ENCODE data around the gene ZFP30. TPM values are rescaled to one million over a fixed set of nuclear protein-coding genes. Genes with fewer than 3 reads are reported as not detected.

ZFP30 gene
- total RNA-seq, 1 experiment from 2014 or later = 4.7 TPM

- no peak for DNase-seq (ENCODE audit: low read depth, low spot score)
- Histone ChIP-seq H3K4me1 (ENCODE audit: control insufficient read depth in 1 of 2, insufficient read depth in 2 of 2, low read length in 2 of 2) (peaks cover 2 to 12% of the 10 kb centered on the region in 2 experiments; a peak in 2 of 4 replicates), H3K4me2 (ENCODE audit: low read length) (peak overlapping the region; percentile 80), H3K79me2 (ENCODE audit: insufficient read depth, low read length) (peaks cover 3% of the 10 kb centered on the region; the same call in 1 of the 2 replicates), H2AFZ (ENCODE audit: low read depth, low read length, poor library complexity, severe bottlenecking) (no peak overlapping the region), H3K27me3 (ENCODE audit: insufficient read depth, low read length) (no peaks in the 10 kb centered on the region), H3K36me3 (ENCODE audit: control insufficient read depth in 1 of 2, insufficient read depth in 2 of 2, low read length in 2 of 2) (no peaks in the 10 kb centered on the region), H3K27ac (ENCODE audit: low read depth, low read length) (peak overlapping the region; percentile 59), H3K9me2 (ENCODE audit: insufficient read depth) (no peaks in the 10 kb centered on the region), H3K4me3 (replicated peaks in 1 of 2; ENCODE audit: low read depth in 1 of 2, low read length in 2 of 2) (peak overlapping the region; percentile 61 to 70), H3K9me3 (ENCODE audit: control insufficient read depth in 1 of 2, insufficient read depth in 1 of 2, low read depth in 1 of 2, low read length in 2 of 2) (peaks cover 4 to 6% of the 10 kb centered on the region in 2 experiments; a peak in 2 of 4 replicates), H4K20me1 (ENCODE audit: insufficient read depth) (no peaks in the 10 kb centered on the region), H3K9ac (ENCODE audit: low read length) (peak overlapping the region; percentile 68)
- ATAC-seq = peak; percentile 49
- TF ChIP-seq ZFX (IDR thresholded peaks at IDR 0.05) (no peak), CEBPB (IDR thresholded peaks at IDR 0.05; ENCODE audit: low read depth) (no peak), ELF1 (IDR thresholded peaks at IDR 0.05; ENCODE audit: borderline replicate concordance, low read depth) (no peak), TCF7L2 (IDR thresholded peaks at IDR 0.05; ENCODE audit: borderline replicate concordance, extremely low read depth, insufficient read depth, insufficient read length) (no peak), POLR2A (IDR thresholded peaks at IDR 0.05; ENCODE audit: borderline replicate concordance, extremely low read depth, insufficient read depth, insufficient read length) (no peak), SRF (IDR thresholded peaks at IDR 0.05; ENCODE audit: low read depth) (no peak), YY1 (IDR thresholded peaks at IDR 0.05; ENCODE audit: extremely low read depth, insufficient replicate concordance, low read depth, low read length) (no peak), SP1 (IDR thresholded peaks at IDR 0.05; ENCODE audit: low read depth) (no peak), RAD21 (IDR thresholded peaks at IDR 0.05; ENCODE audit: low read depth) (no peak), ZBTB33 (IDR thresholded peaks at IDR 0.05; ENCODE audit: extremely low read depth, insufficient replicate concordance, low read length) (no peak), SIN3A (IDR thresholded peaks at IDR 0.05; ENCODE audit: low read depth) (no peak), FOSL1 (IDR thresholded peaks at IDR 0.05; ENCODE audit: low read depth) (no peak), EZH2 (IDR thresholded peaks at IDR 0.05) (no peak)
- TF ChIP-seq, protein P1, sequence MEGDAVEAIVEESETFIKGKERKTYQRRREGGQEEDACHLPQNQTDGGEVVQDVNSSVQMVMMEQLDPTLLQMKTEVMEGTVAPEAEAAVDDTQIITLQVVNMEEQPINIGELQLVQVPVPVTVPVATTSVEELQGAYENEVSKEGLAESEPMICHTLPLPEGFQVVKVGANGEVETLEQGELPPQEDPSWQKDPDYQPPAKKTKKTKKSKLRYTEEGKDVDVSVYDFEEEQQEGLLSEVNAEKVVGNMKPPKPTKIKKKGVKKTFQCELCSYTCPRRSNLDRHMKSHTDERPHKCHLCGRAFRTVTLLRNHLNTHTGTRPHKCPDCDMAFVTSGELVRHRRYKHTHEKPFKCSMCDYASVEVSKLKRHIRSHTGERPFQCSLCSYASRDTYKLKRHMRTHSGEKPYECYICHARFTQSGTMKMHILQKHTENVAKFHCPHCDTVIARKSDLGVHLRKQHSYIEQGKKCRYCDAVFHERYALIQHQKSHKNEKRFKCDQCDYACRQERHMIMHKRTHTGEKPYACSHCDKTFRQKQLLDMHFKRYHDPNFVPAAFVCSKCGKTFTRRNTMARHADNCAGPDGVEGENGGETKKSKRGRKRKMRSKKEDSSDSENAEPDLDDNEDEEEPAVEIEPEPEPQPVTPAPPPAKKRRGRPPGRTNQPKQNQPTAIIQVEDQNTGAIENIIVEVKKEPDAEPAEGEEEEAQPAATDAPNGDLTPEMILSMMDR (IDR thresholded peaks at IDR 0.05 in 2 of 3, conservative IDR thresholded peaks at IDR 0.05 in 1 of 3; ENCODE audit: borderline replicate concordance in 1 of 3, insufficient read depth in 1 of 3, low read depth in 2 of 3, low read length in 2 of 3) = no peak
- TF ChIP-seq, protein P2, sequence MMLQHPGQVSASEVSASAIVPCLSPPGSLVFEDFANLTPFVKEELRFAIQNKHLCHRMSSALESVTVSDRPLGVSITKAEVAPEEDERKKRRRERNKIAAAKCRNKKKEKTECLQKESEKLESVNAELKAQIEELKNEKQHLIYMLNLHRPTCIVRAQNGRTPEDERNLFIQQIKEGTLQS (IDR thresholded peaks at IDR 0.05) = no peak
- intact Hi-C loops (cut with micrococcal nuclease) = no loop called here
- BruUV-seq (replicated peaks) = no TSS peak
- RAD21 ChIA-PET (ENCODE audit: low non-redundant PET in 1 of 2, low total read pairs in 2 of 2, uncharacterized antibody in 2 of 2, unreplicated experiment in 2 of 2) = no interaction called here
- POLR2A ChIA-PET = no interaction called here
- CTCF ChIA-PET = no interaction called here
Observed at GRCh38 chr19:37654629-37655300, 500 bp downstream of the ZFP30 start.

Data from HCT116 (cell line).